HS-5 (cell line): ENCODE results near the gene ZNF350.
"Not testable (repeated sequence)": the region's sequence is repeated elsewhere in the genome, so short reads cannot be mapped to it uniquely, and the experiment has no call there.

Experiments used
- DNase-seq: peaks from one replicate; pipeline ENCODE4 v3.0.0-alpha.2; 2012; ENCODE audit warnings: low read depth

The ZNF350 gene

DNA sequence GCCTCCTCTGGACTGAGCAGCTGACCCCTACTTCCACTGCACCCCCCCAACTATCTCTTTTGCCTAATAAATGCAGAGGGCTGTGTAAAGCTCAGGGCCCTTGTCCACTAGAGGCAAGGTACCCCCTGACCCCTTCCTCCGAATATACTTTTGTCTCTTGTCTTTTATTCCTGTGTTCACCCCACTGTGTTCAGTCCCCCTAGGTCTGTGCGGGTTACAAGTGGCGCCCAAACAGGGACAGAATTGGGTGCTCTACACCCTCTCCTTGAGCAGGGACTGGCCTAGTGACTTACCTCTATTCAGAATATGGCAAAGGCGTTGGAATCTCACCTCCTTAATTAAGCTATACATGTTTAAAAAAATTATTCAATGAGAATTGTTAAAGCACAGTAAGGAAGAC lies 15.0 kb downstream of the ZNF350 start:
- no peak for DNase-seq

DNA sequence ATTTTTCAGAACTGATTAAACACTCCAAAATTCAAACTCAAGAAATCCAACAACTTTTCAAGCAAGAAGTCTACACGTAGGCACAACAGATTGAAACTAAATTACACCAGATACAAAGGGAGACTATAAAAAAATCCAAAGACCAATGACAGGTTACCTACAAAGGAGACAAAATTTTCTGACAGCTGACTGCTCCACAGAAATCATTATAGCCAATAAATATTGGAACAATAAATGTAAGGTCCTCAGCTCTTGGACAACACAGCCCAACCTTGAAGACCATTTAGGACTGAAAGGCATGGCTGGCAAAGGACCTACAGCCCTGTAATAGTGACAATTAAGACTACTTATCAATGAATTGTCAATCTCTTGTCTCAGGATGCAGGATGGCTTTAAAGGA lies 15.9 kb downstream of the ZNF350 start:
- DNase-seq, result no peak

DNA sequence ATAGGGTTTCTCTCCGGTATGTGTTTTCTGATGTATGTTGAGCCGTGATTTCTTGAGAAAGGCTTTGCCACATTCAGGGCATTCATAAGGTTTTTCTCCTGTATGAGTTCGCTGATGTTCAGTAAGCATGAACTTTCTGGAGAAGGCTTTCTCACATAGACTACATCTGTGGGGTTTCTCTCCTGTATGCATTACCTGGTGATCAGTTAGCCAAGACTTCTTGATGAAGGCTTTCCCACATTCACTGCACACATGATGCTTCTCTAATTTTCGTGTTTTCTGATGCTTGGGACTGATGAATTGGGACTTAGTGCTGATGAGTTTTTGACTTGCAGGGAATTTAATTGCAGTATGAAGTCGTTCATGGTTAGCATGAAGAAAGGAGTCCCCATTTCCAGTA lies 21.1 kb downstream of the ZNF350 start:
- no peak for DNase-seq

DNA sequence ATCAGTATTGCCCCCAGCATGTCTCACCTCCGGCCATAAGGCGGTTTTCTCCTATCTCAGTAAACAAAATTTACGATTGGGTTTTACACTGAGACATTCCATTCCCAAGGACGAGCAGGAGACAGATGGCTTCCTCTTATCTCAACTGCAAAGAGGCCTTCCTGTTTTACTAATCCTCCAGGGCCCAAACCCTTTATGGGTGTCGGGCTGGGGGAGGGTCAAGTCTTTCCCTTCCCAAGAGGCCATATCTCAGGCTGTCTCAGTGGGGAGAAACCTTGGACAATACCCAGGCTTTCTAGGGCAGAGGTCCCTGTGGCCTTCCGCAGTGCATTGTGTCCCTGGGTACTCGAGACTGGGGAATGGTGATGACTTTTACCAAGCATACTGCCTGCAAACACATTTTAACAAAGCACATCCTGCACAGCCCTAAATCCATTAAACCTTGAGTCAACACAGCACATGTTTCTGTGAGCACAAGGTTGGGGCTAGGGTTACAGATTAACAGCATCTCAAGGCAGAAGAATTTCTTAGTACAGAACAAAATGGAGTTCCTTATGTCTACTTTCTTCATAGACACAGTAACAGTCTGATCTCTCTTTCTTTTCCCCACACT lies 25.9 kb downstream of the ZNF350 start:
- not testable (repeated sequence) for DNase-seq

DNA sequence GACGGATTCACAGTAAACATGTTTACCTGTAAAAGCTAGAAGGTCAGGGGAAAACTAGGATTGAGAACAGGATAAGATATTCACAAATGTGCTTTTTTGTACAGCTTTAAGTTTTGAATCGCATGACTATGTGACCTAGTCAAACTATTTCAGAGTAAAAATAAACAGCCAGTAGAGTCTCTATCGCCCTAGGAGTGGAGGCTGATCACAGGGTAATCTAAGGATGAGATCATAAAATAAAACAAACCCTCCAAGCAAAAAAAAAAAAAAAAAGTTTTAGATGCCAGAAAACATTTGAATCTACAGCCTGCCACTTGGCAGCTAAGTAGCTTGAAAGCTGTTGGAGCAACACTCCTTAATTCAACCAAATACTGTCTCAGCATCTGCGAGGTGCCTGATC lies 26.8 kb downstream of the ZNF350 start:
- no peak for DNase-seq

DNA sequence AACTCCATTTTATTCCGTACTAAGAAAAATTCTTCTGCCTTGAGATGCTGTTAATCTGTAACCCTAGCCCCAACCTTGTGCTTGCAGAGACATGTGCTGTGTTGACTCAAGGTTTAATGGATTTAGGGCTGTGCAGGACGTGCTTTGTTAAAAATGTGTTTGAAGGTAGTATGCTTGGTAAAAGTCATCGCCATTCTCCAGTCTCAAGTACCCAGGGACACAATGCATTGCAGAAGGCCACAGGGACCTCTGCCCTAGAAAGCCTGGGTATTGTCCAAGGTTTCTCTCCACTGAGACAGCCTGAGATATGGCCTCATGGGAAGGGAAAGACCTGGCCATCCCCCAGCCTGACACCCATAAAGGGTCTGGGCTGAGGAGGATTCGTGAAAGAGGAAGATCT lies 28.8 kb downstream of the ZNF350 start:
- DNase-seq, result not testable (repeated sequence)

DNA sequence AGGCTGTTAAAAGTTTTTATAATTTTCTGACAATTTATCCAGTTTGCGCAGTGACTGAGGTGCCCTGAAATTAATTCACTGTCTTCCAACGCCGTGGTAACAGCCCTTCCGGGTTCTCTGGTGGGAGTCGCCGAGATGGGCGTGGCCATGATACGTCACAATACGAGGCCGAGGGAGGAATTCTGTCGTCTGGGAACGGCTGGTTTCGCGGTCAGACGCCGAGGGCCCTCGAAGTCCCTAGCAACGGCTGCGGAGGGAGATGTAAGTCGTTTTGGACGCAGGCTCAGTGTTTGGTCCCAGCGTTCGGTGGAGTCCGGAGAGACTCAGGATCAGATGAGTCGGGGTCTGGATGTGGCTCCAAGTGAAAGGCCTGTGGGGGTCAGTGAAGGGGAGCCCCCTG lies 37.7 kb downstream of the ZNF350 start:
- no peak for DNase-seq

DNA sequence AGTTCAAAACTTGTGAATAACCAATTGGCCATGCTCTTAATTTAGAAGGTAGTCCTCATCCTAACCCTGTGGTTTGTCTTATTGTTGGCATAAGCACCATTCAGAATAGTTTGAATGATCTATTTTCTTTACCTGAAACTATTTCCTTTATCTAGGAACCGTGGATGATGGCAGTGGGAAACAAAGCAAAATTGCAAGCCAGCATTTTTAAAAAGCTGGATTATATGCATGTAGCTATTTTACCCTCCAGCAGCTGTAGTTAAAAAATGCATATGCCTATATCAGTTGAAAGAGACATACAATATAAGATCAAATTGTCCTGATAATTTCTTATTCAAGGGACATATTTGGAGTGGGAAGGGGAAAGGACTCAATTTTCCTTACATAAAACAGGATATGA lies 40.0 kb downstream of the ZNF350 start:
- DNase-seq, result no peak

DNA sequence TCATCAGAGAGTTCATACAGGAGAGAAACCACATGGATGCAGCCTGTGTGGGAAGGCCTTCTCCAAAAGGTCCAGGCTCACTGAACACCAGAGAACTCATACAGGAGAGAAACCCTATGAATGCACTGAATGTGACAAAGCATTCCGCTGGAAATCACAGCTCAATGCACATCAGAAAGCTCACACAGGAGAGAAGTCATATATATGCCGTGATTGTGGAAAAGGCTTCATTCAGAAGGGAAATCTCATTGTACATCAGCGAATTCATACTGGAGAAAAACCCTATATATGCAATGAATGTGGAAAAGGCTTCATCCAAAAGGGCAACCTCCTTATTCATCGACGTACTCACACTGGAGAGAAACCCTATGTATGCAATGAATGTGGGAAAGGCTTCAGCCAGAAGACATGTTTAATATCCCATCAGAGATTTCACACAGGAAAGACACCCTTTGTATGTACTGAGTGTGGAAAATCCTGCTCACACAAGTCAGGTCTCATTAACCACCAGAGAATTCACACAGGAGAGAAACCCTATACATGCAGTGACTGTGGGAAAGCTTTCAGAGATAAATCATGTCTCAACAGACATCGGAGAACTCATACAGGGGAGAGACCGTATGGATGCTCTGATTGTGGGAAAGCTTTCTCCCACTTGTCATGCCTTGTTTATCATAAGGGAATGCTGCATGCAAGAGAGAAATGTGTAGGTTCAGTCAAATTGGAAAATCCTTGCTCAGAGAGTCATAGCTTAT lies 41.7 kb downstream of the ZNF350 start:
- no peak for DNase-seq

DNA sequence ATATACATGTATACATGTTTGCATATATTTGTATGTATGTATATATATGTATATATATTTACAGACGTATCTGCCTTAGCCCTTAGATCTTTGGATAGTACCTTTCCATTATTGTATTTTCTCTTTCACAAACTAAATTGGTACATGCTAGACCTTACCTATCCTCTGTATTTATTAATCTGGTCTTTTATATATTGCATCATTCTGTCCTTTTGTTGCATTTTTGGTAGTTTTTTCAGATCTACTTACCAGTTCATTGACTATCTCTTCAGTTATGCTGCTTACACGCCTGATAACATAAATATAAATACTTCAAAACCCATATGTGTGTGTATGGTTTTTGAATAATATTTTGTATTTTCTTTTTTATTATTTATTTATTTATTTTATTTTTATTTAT lies 47.7 kb downstream of the ZNF350 start:
- no peak for DNase-seq

DNA sequence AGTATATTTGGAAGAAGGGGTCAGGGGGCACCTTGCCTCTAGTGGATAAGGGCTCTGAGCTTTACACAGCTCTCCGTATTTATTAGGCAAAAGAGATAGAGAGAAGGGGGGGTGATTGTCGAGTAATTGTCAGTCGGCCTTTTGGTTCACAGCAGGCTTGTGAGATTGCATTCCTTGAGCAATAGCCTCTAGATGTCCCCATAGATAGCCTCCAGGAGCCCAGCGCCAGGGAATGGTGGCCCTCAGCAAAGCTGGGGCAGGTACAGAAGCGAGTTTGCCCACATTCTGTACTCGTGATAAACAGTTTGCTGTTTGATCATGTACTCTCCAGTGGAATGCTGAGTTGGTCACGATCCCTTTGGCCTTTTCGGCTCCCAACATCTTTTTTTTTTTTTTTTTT lies 54.7 kb downstream of the ZNF350 start:
- no peak for DNase-seq

DNA sequence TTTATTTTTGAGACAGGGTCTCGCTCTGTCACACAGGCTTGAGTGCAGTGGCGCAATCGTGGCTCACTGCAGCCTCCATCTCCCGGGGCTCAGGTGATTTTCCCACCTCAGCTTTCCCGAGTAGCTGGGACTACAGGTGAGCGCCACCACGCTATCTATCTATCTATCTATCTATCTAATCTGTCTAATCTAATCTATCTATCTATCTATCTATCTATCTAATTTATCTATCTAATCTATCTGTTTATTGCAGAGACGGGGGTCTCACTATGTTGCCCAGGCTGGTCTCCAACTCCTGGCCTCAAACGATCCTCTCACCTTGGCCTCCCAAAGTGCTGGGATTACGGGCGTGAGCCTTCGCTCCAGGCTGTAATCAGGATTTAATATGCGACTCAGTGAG lies 58.8 kb downstream of the ZNF350 start:
- DNase-seq, result no peak

DNA sequence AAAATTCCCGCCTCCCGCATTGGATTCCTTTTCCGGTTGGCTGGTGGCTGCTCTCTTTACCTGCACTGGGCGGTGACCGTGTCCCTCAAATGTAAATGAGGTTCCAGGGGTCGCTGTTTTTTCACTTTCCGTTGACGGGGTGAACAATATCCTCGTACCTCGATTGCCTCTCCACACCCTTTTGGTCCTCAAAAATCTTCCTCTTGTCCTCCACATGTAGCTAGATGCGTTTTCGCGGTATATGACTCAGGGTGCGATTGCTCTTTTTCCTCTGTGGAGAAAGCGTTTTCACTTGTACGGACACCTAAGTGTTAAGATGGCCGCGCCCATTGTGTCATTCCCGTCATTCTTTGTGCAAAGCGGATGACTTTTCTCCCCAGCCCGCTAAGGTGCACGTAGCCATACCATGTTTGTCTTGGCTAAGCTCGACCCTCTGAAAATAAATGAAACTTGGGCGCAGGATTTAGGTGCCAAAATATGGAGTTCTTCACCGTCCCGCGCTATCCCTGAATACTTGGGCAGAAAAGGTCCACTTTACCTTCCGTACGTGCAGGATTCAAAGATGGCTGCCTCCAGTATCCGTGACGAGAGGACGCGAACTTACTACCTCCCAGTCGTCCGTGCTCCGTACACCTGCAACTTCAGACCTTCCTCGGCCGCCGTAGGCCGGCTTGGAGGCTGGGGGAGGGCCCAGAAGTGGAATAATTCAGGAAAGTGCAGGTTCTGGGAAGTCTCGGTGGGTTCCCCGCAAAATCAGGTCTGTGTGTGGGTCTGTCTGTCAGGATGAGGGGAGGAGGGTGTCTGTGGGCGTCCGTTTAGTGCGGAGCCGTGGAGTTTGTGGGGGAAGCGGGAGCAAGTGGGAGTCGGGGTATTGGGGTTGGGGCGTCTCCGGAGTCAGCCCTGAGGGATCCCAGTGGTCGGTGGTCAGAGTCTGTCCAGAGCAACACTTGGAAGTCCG lies 59.6 kb downstream of the ZNF350 start, which contains the start of gene ZNF613:
Gene ZNF613, plus strand, starts transcription at position 689 of the 958 bp plus-strand sequence. CDS start 8,749 bp downstream, outside the sequence.
- peak; percentile 92 for DNase-seq

DNA sequence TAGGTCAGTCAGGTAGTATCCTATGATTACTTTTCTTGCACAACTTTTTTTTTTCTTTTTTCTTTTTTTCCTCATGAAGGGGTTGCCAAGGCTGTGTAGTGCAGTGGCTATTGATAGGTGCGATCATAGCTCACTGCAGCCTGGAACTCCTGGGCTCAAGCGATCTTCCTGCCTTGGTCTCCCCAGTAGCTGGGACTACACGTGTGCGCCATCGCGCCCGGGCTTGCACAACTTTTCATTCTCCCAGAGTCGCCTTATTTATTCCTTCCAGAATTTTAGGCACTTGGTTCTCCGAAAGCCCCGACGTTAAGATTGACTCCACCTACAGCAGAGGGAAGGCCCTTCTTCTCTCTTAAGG lies 60.2 kb downstream of the ZNF350 start:
- DNase-seq, result no peak

DNA sequence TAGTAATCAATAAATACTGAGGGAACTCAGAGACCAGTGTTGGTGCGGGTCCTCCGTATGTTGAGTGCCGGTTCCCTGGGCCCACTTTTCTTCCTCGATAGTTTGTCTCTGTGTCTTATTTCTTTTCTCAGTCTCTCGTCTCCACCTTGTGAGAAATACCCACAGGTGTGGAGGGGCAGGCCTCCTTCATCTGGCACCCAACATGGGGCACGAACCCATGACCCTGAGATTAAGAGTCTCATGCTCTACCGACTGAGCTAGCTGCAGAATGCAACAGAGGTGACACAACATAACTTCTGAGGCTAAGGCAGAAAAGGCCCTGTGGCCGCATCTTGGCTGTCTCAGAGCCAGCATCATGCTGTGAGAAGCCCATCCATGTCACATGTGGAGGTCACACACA lies 64.7 kb downstream of the ZNF350 start:
- DNase-seq, result no peak

DNA sequence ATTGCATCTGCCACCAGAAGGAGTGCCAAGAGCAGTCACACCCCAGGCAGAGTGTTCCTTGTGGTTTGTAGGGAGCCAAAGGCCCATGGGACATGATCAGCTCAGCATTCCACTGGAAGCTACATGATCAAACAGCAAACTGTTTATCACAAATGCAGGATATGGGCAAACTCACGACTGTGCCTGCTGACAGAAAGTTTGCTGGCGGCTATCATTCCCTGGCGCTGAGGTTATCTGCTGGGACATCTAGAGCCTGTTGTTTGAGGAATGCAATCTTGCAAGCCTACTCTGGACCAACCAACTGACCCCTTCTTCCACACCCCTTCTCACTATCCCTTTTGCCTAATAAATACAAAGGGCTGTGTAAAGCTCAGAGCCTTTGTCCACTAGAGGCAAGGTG lies 67.0 kb downstream of the ZNF350 start:
- DNase-seq, result no peak

DNA sequence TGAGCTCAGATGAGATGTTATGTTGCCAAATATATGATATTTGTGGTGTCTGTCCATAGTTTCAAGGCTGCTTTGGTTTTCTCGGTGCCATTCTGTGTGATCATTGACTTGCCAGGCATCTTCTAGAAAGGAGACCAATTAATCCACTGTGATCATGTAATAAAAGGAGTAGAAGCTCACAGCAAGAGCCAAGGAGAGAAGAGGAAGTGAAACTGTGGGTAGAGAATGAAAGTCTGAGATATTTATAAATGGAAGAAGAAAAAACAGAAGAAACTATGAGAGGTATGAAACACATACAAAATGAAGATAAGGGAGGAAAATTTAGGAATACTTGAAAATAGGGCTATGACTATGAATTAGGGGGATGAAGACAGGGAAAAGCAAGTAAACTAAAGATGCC lies 70.5 kb downstream of the ZNF350 start:
- no peak for DNase-seq

DNA sequence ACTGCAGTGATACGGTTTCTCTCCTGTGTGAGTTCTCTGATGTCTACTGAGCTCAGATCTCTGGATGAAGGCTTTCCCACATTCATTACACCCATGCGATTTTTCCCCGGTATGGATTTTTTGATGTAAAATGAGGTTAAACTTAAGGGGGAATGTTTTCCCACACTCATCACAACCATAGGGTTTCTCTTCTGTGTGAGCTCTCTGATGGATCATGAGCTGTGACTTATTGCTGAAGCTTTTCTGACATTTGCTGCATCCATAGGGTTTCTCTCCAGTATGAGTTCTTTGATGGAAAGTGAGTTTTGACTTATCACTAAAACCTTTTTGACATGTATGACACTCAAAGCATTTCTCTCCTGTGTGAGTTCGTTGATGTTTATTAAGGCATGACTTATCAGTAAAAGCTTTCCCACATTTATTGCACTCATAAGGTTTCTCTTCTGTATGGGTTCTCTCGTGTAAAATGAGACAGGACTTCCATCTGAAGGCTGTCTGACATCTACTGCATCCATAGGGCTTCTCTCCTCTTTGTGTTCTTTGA lies 71.2 kb downstream of the ZNF350 start:
- DNase-seq, result no peak
